Measurements from ENCODE around the gene KDM4C.
"Not testable (repeated sequence)": the region's sequence is repeated elsewhere in the genome, so short reads cannot be mapped to it uniquely, and the experiment has no call there.

The KDM4C gene

DNA sequence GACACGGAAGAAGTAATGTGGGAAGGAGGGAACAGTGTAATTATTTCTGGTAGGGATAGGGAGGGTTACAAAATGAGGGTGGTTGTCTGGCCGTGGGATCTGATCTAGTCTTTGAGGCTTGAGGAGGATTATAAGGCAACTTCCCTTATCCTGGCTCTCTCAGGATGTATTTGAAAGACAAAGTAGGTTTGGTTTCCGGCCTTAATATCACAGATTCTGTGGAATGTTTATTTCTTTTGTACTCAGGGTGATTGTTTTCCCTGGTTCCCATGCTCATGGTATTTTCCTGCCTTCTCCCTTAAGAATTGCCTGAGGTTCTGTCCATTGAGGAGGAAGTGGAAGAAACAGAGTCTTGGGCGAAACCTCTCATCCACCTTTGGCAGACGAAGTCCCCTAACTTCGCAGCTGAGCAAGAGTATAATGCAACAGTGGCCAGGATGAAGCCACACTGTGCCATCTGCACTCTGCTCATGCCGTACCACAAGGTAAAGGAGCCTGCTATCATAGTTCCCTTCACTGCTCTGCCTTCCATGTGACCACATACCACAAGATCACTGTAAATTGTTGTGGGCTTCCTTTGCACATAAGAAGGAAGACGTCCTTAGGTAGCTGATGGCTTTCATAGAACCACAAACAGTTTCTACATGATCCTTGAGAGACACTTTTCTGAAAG lies 253.8 kb downstream of the KDM4C start:
- H3K4me3 ChIP-seq (replicated peaks in 1 of 2; ENCODE audit: low read depth in 2 of 2, low read length in 2 of 2) = no peak overlapping the region
- TF ChIP-seq, protein P1, sequence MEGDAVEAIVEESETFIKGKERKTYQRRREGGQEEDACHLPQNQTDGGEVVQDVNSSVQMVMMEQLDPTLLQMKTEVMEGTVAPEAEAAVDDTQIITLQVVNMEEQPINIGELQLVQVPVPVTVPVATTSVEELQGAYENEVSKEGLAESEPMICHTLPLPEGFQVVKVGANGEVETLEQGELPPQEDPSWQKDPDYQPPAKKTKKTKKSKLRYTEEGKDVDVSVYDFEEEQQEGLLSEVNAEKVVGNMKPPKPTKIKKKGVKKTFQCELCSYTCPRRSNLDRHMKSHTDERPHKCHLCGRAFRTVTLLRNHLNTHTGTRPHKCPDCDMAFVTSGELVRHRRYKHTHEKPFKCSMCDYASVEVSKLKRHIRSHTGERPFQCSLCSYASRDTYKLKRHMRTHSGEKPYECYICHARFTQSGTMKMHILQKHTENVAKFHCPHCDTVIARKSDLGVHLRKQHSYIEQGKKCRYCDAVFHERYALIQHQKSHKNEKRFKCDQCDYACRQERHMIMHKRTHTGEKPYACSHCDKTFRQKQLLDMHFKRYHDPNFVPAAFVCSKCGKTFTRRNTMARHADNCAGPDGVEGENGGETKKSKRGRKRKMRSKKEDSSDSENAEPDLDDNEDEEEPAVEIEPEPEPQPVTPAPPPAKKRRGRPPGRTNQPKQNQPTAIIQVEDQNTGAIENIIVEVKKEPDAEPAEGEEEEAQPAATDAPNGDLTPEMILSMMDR (IDR thresholded peaks at IDR 0.05; ENCODE audit: low read depth, low read length) = no peak
- DNase-seq (ENCODE audit: low read depth in 2 of 2) = peak in 1 of 2 donors; percentile 1

DNA sequence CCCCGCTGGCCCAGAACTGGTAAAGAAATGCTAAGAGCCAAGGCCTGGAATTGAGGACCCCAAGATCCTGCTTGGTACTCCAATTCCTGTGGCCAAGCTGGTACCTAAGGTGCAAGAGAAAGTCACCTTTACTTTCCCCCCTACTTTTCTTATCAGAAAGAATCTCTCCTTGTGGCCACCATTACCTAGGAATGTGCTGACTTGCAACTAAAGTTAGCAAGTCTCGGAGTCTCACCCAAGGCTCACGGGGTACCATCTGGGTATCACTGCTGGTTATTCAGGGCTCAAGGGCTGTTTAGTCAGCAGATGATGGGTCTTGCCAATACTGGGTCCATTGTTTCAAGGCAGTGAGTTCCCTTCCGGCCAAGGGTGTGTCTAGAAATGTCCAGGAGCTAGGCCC lies 270.2 kb downstream of the KDM4C start:
- no peak overlapping the region for H3K4me3 ChIP-seq (replicated peaks in 1 of 2; ENCODE audit: low read depth in 2 of 2, low read length in 2 of 2)
- DNase-seq (ENCODE audit: low read depth in 2 of 2) = no peak
- TF ChIP-seq, protein P1 (IDR thresholded peaks at IDR 0.05; ENCODE audit: low read depth, low read length) = no peak

DNA sequence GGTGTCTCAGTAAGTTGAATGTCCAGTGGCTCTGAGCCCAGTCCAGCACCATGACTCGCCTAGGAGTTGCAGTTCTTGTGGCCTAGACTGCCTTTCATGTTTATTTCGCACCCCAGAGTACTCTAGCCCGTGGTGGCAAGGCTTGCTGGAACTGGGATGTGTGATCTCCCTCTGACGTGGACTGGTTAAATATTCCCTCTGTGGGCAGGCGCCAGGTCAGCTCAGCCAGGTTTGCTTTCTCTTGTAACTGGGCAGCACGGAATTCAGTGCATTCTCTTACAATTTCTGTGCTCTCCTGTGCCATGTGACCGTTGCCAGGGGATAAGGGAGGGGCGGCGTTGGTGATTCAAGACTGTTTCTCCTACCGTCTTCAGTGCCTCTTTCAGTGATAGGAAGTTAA lies 270.8 kb downstream of the KDM4C start:
- DNase-seq (ENCODE audit: low read depth in 2 of 2) = peak in 1 of 2 donors; percentile 7
- TF ChIP-seq, protein P1 (IDR thresholded peaks at IDR 0.05; ENCODE audit: low read depth, low read length) = no peak
- H3K4me3 ChIP-seq (replicated peaks in 1 of 2; ENCODE audit: low read depth in 2 of 2, low read length in 2 of 2) = no peak overlapping the region

DNA sequence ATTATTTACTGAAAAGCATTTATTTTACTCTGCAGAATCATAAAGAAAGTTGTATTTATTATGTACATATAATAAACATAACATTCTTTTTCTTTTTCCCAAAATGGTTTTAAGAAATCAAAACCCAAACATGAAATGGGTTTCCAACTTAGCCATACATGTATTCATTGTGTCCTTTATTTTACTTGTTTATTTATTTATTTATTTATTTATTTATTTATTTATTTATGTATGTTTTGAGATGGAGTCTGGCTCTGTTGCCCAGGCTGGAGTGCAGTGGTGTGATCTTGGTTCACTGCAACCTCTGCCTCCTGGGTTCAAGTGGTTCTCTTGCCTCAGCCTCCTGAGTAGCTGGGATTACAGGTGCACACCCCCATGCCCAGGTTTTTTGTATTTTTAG lies 273.2 kb downstream of the KDM4C start:
- not testable (repeated sequence) for H3K4me3 ChIP-seq (replicated peaks in 1 of 2; ENCODE audit: low read depth in 2 of 2, low read length in 2 of 2); DNase-seq (ENCODE audit: low read depth in 2 of 2)

DNA sequence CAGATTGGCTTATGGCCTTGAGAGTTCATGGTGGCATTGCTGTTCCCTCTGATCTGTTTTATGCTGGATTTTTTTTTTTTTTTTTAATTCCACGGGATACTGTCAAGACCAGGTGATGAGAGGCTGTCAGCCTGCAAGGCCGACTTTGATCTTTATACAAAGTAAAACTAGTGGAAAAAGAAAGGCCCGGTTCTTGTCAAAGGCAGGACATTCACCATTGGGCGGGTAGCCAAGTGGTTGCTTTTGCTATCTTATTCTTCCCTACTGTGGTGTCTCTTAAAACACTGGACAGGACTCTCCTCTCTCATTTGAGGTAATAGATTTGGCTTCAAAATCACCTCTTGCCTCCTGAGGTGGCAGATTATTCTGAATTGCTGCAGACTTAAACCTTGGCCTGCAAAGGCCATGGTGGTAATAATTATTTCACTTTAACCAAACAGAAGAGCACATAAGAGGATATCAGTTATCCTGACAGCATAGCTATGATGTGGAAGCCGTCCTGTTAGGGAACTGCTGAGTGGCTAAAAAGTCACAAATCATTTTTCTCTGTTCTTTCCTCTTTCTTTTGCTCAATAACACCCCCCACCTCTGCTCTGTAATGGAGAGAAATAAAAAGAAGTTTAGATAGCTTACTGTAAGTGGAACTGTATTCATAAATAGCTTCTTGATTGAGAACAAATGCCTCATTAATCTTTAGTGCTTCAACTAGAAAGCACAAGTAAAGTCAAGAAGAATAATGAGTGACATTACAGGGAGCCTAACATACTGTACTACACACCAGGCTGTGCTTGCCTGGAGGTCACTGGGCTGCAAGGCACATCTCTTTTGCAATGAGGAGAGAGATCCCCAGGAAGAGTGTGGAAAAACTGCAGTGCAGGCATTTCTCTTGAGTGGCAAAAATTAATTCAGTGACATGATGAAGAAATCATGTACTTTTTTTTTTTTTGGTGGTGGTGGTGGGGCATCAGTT lies 275.6 kb downstream of the KDM4C start:
- TF ChIP-seq, protein P1 (IDR thresholded peaks at IDR 0.05; ENCODE audit: low read depth, low read length) = no peak
- DNase-seq (ENCODE audit: low read depth in 2 of 2) = peak in 1 of 2 donors; percentile 15
- no peak overlapping the region for H3K4me3 ChIP-seq (replicated peaks in 1 of 2; ENCODE audit: low read depth in 2 of 2, low read length in 2 of 2)

DNA sequence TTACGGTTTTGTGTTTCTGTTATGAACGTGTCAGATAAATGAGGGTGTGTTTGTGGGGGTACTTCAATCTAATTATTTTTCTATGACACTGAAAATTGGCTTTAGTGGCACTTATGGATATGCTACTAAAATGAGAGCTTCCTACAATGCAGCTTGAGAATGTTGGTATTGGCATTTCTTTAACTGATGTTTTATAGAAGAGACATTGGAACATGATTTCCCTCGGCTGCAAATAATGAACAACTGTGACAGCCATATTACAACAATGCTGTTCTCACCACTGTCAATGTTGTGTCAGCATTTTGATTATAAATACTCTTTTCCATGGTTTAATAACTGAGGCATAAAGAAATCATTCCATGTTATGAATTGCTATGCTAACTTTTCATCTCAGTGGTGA lies 279.4 kb downstream of the KDM4C start:
- no peak overlapping the region for H3K4me3 ChIP-seq (replicated peaks in 1 of 2; ENCODE audit: low read depth in 2 of 2, low read length in 2 of 2)
- no peak for DNase-seq (ENCODE audit: low read depth in 2 of 2)
- TF ChIP-seq, protein P1 (IDR thresholded peaks at IDR 0.05; ENCODE audit: low read depth, low read length) = no peak

DNA sequence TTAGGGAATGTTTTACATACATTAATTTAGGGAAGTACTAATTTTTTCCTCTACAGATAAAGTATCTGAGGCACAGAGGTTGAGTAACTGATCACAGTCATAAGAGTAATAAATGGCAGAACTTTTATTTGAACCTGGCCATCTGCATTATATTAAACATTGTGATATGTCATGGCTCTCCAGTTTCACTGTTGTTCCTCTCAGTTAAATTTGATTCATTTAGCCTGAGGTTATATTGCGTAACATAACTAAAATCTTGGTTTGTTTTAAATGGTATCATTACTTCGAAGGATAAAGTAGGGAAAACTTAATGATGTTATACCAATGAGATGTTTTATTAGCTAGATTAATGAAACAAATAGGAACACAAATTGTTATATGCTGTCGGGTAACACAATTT lies 284.4 kb downstream of the KDM4C start:
- H3K4me3 ChIP-seq (replicated peaks in 1 of 2; ENCODE audit: low read depth in 2 of 2, low read length in 2 of 2) = no peak overlapping the region
- no peak for DNase-seq (ENCODE audit: low read depth in 2 of 2)
- TF ChIP-seq, protein P1 (IDR thresholded peaks at IDR 0.05; ENCODE audit: low read depth, low read length) = no peak
